Activated T-cell treated with anti-CD3 and anti-CD28 coated beads for 48 hours (primary cell): ENCODE results near the gene IGF2BP1.
"Not testable (repeated sequence)": the region's sequence is repeated elsewhere in the genome, so short reads cannot be mapped to it uniquely, and the experiment has no call there.

Source experiments
- DNase-seq: peaks from one replicate; pipeline ENCODE4 v3.0.0-alpha.2; 2020; ENCODE audit warnings: low read depth

IGF2BP1 gene

GRCh38 chr17:48995974-48996721 lies 1.0 kb upstream of the IGF2BP1 start:
- no peak for DNase-seq

- DNase-seq: no peak
Observed at GRCh38 chr17:48996722-48997102, 473 bp upstream of the IGF2BP1 start.

GRCh38 chr17:48997827-48998586 lies 822 bp downstream of the IGF2BP1 start:
- DNase-seq: no peak

- no peak for DNase-seq
Observed at GRCh38 chr17:48998587-48999440, 1.6 kb downstream of the IGF2BP1 start.

GRCh38 chr17:49000943-49001342 lies 3.8 kb downstream of the IGF2BP1 start:
- no peak for DNase-seq

- no peak for DNase-seq
Observed at GRCh38 chr17:49001671-49002070, 4.5 kb downstream of the IGF2BP1 start.

- no peak for DNase-seq
Observed at GRCh38 chr17:49002331-49002730, 5.1 kb downstream of the IGF2BP1 start.

- DNase-seq: no peak
Observed at GRCh38 chr17:49002766-49003165, 5.6 kb downstream of the IGF2BP1 start.

GRCh38 chr17:49003557-49004511 lies 6.6 kb downstream of the IGF2BP1 start:
- DNase-seq: no peak

- DNase-seq: no peak
Observed at GRCh38 chr17:49005140-49005539, 8.0 kb downstream of the IGF2BP1 start.

GRCh38 chr17:49008908-49009307 lies 11.7 kb downstream of the IGF2BP1 start:
- not testable (repeated sequence) for DNase-seq

GRCh38 chr17:49012769-49013255 lies 15.6 kb downstream of the IGF2BP1 start:
- DNase-seq: no peak

- DNase-seq: no peak
Observed at GRCh38 chr17:49013311-49014213, 16.4 kb downstream of the IGF2BP1 start.

GRCh38 chr17:49015179-49015923 lies 18.2 kb downstream of the IGF2BP1 start:
- DNase-seq: no peak

GRCh38 chr17:49015924-49016774 lies 19.0 kb downstream of the IGF2BP1 start:
- DNase-seq: no peak

GRCh38 chr17:49016775-49017463 lies 19.7 kb downstream of the IGF2BP1 start:
- no peak for DNase-seq

- DNase-seq: no peak
Observed at GRCh38 chr17:49018116-49018612, 21.0 kb downstream of the IGF2BP1 start.

GRCh38 chr17:49018748-49019147 lies 21.6 kb downstream of the IGF2BP1 start:
- DNase-seq: no peak
